Parathyroid adenoma (tissue), 2 donors: Measurements from ENCODE around the gene CAMLG.
A peak's percentile ranks its signal among the peaks of the same experiment; 100 is the strongest.

Experiments
- H2AFZ ChIP-seq: fragments of 300-600 bp; sonication (generic); one replicate; pipeline ENCODE4 v1.7.0; 2017; ENCODE audit warnings: antibody characterized with exemption, mild to moderate bottlenecking
- H3K27ac ChIP-seq: fragments of 300-600 bp; sonication (generic); one replicate; pipeline ENCODE4 v1.7.0; 2017
- H3K27me3 ChIP-seq: fragments of 300-600 bp; sonication (generic); one replicate; pipeline ENCODE4 v1.7.0; 2017; ENCODE audit warnings: low read length; ENCODE audit not compliant: control insufficient read depth, insufficient read depth
- H3K36me3 ChIP-seq: fragments of 300-600 bp; sonication (generic); one replicate; pipeline ENCODE4 v1.7.0; 2017; ENCODE audit warnings: low read length; ENCODE audit not compliant: control insufficient read depth, insufficient read depth
- H3K4me1 ChIP-seq: fragments of 300-600 bp; sonication (generic); one replicate; pipeline ENCODE4 v1.7.0; 2017; ENCODE audit warnings: control low read depth
- H3K4me2 ChIP-seq: fragments of 300-600 bp; sonication (generic); one replicate; pipeline ENCODE4 v1.7.0; 2017; ENCODE audit warnings: low read length
- H3K4me3 ChIP-seq: fragments of 300-600 bp; sonication (generic); one replicate; pipeline ENCODE4 v1.7.0; 2017; ENCODE audit warnings: low read depth, low read length
- H3K79me2 ChIP-seq: fragments of 300-600 bp; sonication (generic); one replicate; pipeline ENCODE4 v1.7.0; 2017; ENCODE audit warnings: control low read depth
- H3K9ac ChIP-seq: fragments of 300-600 bp; sonication (generic); one replicate; pipeline ENCODE4 v1.7.0; 2017; ENCODE audit warnings: mild to moderate bottlenecking
- H3K9me3 ChIP-seq: fragments of 300-600 bp; sonication (generic); one replicate; pipeline ENCODE4 v1.7.0; 2017; ENCODE audit warnings: low read length; ENCODE audit not compliant: control insufficient read depth
- CTCF ChIP-seq: fragments of 300-600 bp; sonication (generic); IDR thresholded peaks from one replicate; pipeline ENCODE4 v1.7.0; 2017; ENCODE audit warnings: antibody characterized with exemption, mild to moderate bottlenecking
- donor health status: primary hyperparathyroidism.

The CAMLG gene

GRCh38 chr5:134736173-134736812 lies 2.1 kb upstream of the CAMLG start:
- Histone ChIP-seq H3K4me3 (no peak overlapping the region), H3K9me3 (no peaks in the 10 kb centered on the region), H2AFZ (peak overlapping the region; percentile 93), H3K27me3 (no peaks in the 10 kb centered on the region), H3K4me1 (peaks cover 7% of the 10 kb centered on the region), H3K79me2 (peaks cover 9% of the 10 kb centered on the region), H3K27ac (no peak overlapping the region), H3K36me3 (no peaks in the 10 kb centered on the region), H3K9ac (no peak overlapping the region), H3K4me2 (no peak overlapping the region)
- no peak for TF ChIP-seq CTCF

GRCh38 chr5:134738963-134739661 lies 764 bp downstream of the CAMLG start:
- Histone ChIP-seq H2AFZ (peak overlapping the region; percentile 93), H3K27ac (peak overlapping the region; percentile 86), H3K9ac (peak overlapping the region; percentile 67), H3K9me3 (no peaks in the 10 kb centered on the region), H3K4me1 (peaks cover 7% of the 10 kb centered on the region), H3K27me3 (no peaks in the 10 kb centered on the region), H3K36me3 (no peaks in the 10 kb centered on the region), H3K4me3 (peak overlapping the region; percentile 88), H3K4me2 (peak overlapping the region; percentile 96), H3K79me2 (peaks cover 12% of the 10 kb centered on the region)
- no peak for TF ChIP-seq CTCF

- Histone ChIP-seq H3K27me3 (no peaks in the 10 kb centered on the region), H2AFZ (no peak overlapping the region), H3K27ac (no peak overlapping the region), H3K4me2 (no peak overlapping the region), H3K79me2 (peaks cover 14% of the 10 kb centered on the region), H3K4me3 (no peak overlapping the region), H3K9ac (no peak overlapping the region), H3K36me3 (no peaks in the 10 kb centered on the region), H3K9me3 (no peaks in the 10 kb centered on the region), H3K4me1 (peaks cover 7% of the 10 kb centered on the region)
- no peak for TF ChIP-seq CTCF
These were observed 2.7 kb downstream of the CAMLG start for GRCh38 chr5:134741052-134741451.

- no peak overlapping the region for H3K27ac ChIP-seq
These were observed 3.8 kb downstream of the CAMLG start for GRCh38 chr5:134742134-134742533.

More at GRCh38 chr5:134742134-134742533, 3.8 kb downstream of the CAMLG start:
- no peaks in the 10 kb centered on the region for H3K9me3 ChIP-seq
- no peak overlapping the region for H2AFZ ChIP-seq
- H3K9ac ChIP-seq: no peak overlapping the region
- H3K4me3 ChIP-seq: no peak overlapping the region
- H3K27me3 ChIP-seq: no peaks in the 10 kb centered on the region
- H3K4me1 ChIP-seq: peaks cover 7% of the 10 kb centered on the region
- no peaks in the 10 kb centered on the region for H3K36me3 ChIP-seq
- TF ChIP-seq CTCF: no peak
- no peak overlapping the region for H3K4me2 ChIP-seq
- peaks cover 14% of the 10 kb centered on the region for H3K79me2 ChIP-seq
